Vagina (tissue), 2 donors: ENCODE data around the gene TPBGL. TPM values are rescaled to one million over a fixed set of nuclear protein-coding genes. Genes with fewer than 3 reads are reported as not detected.

ENCODE experiments used
- DNase-seq, 2 donors: peaks; one replicate each; pipeline ENCODE4 v3.0.0-alpha.2; 2017; ENCODE audit errors: extremely low spot score in 2 of 2
- H3K27ac ChIP-seq: fragments of 200-600 bp; sonication (generic); one replicate; pipeline ENCODE4 v1.5.1; 2019
- H3K27me3 ChIP-seq: fragments of 200-600 bp; sonication (generic); one replicate; pipeline ENCODE4 v1.5.1; 2019
- H3K36me3 ChIP-seq, 2 donors: fragments of 200-600 bp; sonication (generic); one replicate each; pipeline ENCODE4 v1.5.1; 2017 to 2019
- H3K4me1 ChIP-seq: fragments of 200-600 bp; sonication (generic); one replicate; pipeline ENCODE4 v1.5.1; 2019
- H3K4me3 ChIP-seq, 2 donors: fragments of 200-600 bp; sonication (generic); 1 replicate in 1 of 2; 2 replicates in 1 of 2; pipeline ENCODE4 v1.5.1; 2016 to 2019
- H3K9me3 ChIP-seq: fragments of 200-600 bp; sonication (generic); one replicate; pipeline ENCODE4 v1.5.1; 2019
- POLR2A ChIP-seq, 2 donors: fragments of 450-650 bp; IDR thresholded peaks; one replicate each; pipeline ENCODE4 v1.6.1; 2017; ENCODE audit warnings: antibody characterized with exemption in 2 of 2, mild to moderate bottlenecking in 2 of 2, moderate library complexity in 2 of 2
- POLR2AphosphoS5 ChIP-seq, 2 donors: sonication (generic); formaldehyde crosslinking; IDR thresholded peaks; one replicate each; pipeline ENCODE4 v1.9.0; 2017; ENCODE audit warnings: antibody characterized with exemption in 2 of 2, mild to moderate bottlenecking in 2 of 2, low read depth in 1 of 2; ENCODE audit not compliant: insufficient read depth in 1 of 2
- intact Hi-C: fragments of 100-400 bp; cut with DNase I; formaldehyde crosslinking; loops from one replicate; pipeline ENCODE4 v1.15.1; 2023
- total RNA-seq: library from RNA; depleted of rRNA; stranded (reverse); fragments of >200 nt; gene quantifications from one replicate; pipeline ENCODE4 v1.2.3, GENCODE V29; 2016
- TF ChIP-seq, protein P1 (sequence below), 3 experiments: fragments of 450-650 bp in 2 of 3; fragments of 200-600 bp in 1 of 3; sonication (generic) in 1 of 3; IDR thresholded peaks; one replicate each; pipeline ENCODE4 v1.5.1; 2017 to 2019; ENCODE audit warnings: antibody characterized with exemption in 3 of 3, mild to moderate bottlenecking in 2 of 3, moderate library complexity in 2 of 3

Gene TPBGL
- total RNA-seq, 1 donor from 2014 or later = 1.7 TPM

GRCh38 chr11:75262961-75263852 is 22.6 kb downstream of the TPBGL start:
- peaks cover 0 to 7% of the 10 kb centered on the region in 2 donors for H3K36me3 ChIP-seq
- no peak overlapping the region for H3K27ac ChIP-seq
- H3K9me3 ChIP-seq = no peaks in the 10 kb centered on the region
- H3K4me1 ChIP-seq = peaks cover 9% of the 10 kb centered on the region
- intact Hi-C loops = no loop called here
- DNase-seq = no peak
- TF ChIP-seq POLR2AphosphoS5 (IDR thresholded peaks at IDR 0.05; ENCODE audit: insufficient read depth in 1 of 2, low read depth in 1 of 2) (peak in 1 of 2 donors; percentile 40), POLR2A (IDR thresholded peaks at IDR 0.05) (no peak)
- no peaks in the 10 kb centered on the region for H3K27me3 ChIP-seq
- H3K4me3 ChIP-seq = no peak overlapping the region

- no peak overlapping the region for H3K27ac ChIP-seq
- no peaks in the 10 kb centered on the region for H3K9me3 ChIP-seq
- TF ChIP-seq POLR2A (IDR thresholded peaks at IDR 0.05) (no peak), POLR2AphosphoS5 (IDR thresholded peaks at IDR 0.05; ENCODE audit: insufficient read depth in 1 of 2, low read depth in 1 of 2) (no peak)
- TF ChIP-seq, protein P1, sequence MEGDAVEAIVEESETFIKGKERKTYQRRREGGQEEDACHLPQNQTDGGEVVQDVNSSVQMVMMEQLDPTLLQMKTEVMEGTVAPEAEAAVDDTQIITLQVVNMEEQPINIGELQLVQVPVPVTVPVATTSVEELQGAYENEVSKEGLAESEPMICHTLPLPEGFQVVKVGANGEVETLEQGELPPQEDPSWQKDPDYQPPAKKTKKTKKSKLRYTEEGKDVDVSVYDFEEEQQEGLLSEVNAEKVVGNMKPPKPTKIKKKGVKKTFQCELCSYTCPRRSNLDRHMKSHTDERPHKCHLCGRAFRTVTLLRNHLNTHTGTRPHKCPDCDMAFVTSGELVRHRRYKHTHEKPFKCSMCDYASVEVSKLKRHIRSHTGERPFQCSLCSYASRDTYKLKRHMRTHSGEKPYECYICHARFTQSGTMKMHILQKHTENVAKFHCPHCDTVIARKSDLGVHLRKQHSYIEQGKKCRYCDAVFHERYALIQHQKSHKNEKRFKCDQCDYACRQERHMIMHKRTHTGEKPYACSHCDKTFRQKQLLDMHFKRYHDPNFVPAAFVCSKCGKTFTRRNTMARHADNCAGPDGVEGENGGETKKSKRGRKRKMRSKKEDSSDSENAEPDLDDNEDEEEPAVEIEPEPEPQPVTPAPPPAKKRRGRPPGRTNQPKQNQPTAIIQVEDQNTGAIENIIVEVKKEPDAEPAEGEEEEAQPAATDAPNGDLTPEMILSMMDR (IDR thresholded peaks at IDR 0.05) = no peak
- peaks cover 0 to 12% of the 10 kb centered on the region in 2 donors for H3K36me3 ChIP-seq
- H3K4me1 ChIP-seq = peaks cover 9% of the 10 kb centered on the region
- intact Hi-C loops = no loop called here
- H3K4me3 ChIP-seq = no peak overlapping the region
- H3K27me3 ChIP-seq = no peaks in the 10 kb centered on the region
- DNase-seq = no peak
Observed at GRCh38 chr11:75263944-75264349, 23.4 kb downstream of the TPBGL start.

DNA sequence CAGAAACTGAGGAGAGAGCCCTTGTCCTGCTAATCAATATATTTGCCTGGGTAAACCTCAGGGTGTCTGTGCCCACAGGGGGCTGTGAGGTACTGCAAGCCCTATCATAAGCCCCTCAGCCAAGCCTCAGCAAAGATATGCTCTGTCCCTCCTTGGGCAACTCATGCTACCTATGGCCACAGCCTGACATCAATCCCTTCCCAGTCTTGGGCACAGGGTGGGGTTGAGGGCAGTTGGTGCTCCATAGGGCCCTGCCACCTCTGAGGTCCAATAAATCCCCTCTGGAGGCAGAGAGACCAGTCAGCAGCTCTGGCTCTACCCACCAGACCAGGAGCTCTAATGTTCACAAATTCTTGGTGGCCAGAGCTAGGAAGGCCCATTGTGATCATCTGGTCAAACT is 23.8 kb downstream of the TPBGL start:
- TF ChIP-seq, protein P1 (IDR thresholded peaks at IDR 0.05) = no peak
- no peak for TF ChIP-seq POLR2AphosphoS5 (IDR thresholded peaks at IDR 0.05; ENCODE audit: insufficient read depth in 1 of 2, low read depth in 1 of 2)
- Histone ChIP-seq H3K27ac (no peak overlapping the region), H3K4me3 (no peak overlapping the region), H3K4me1 (peaks cover 9% of the 10 kb centered on the region), H3K36me3 (peaks cover 0 to 16% of the 10 kb centered on the region in 2 donors), H3K27me3 (no peaks in the 10 kb centered on the region), H3K9me3 (no peaks in the 10 kb centered on the region)
- no peak for DNase-seq
- intact Hi-C loops = no loop called here

- Histone ChIP-seq H3K27ac (no peak overlapping the region), H3K4me1 (peaks cover 9% of the 10 kb centered on the region), H3K36me3 (peaks cover 0 to 17% of the 10 kb centered on the region in 2 donors), H3K9me3 (no peaks in the 10 kb centered on the region), H3K4me3 (no peak overlapping the region), H3K27me3 (no peaks in the 10 kb centered on the region)
- intact Hi-C loops = no loop called here
- no peak for DNase-seq
- TF ChIP-seq POLR2AphosphoS5 (IDR thresholded peaks at IDR 0.05; ENCODE audit: insufficient read depth in 1 of 2, low read depth in 1 of 2) (no peak), POLR2A (IDR thresholded peaks at IDR 0.05) (no peak)
- TF ChIP-seq, protein P1 (IDR thresholded peaks at IDR 0.05) = no peak
Observed at GRCh38 chr11:75264971-75265370, 24.4 kb downstream of the TPBGL start.

GRCh38 chr11:75265851-75266531 is 25.4 kb downstream of the TPBGL start:
- Histone ChIP-seq H3K27ac (no peak overlapping the region), H3K4me3 (no peak overlapping the region), H3K27me3 (no peaks in the 10 kb centered on the region), H3K9me3 (no peaks in the 10 kb centered on the region), H3K4me1 (peaks cover under 1% of the 10 kb centered on the region), H3K36me3 (peaks cover 0 to 17% of the 10 kb centered on the region in 2 donors)
- DNase-seq = no peak
- intact Hi-C loops = no loop called here
- TF ChIP-seq, protein P1 (IDR thresholded peaks at IDR 0.05) = no peak
- TF ChIP-seq POLR2AphosphoS5 (IDR thresholded peaks at IDR 0.05; ENCODE audit: insufficient read depth in 1 of 2, low read depth in 1 of 2) (no peak), POLR2A (IDR thresholded peaks at IDR 0.05) (no peak)
